HepG2 (cell line): Measurements from ENCODE around the gene MED13L. TPM values are rescaled to one million over a fixed set of nuclear protein-coding genes. Genes with fewer than 3 reads are reported as not detected.
"Not testable (repeated sequence)": the region's sequence is repeated elsewhere in the genome, so short reads cannot be mapped to it uniquely, and the experiment has no call there.

Source experiments
- ATAC-seq: fragments of 200-7000 bp; cut with Tn5 transposase; 3 replicates; pipeline ENCODE4 v1.9.1; 2020; ENCODE audit warnings: mild to moderate bottlenecking, moderate library complexity
- BruUV-seq: library from RNA; stranded (reverse); fragments of 400-500 nt; replicated peaks from 2 replicates; lab custom pipeline; 2021; lab: Mats Ljungman, UMichigan
- CTCF ChIA-PET: fragments of 300-600 bp; formaldehyde crosslinking; extraction: SDS; loops from one replicate; lab custom pipeline; 2021; ENCODE audit warnings: low total read pairs, inconsistent platforms, low intra/inter-chr PET ratio; lab: Yijun Ruan, JAX
- POLR2A ChIA-PET: fragments of 350-600 bp; sonication (Branson Sonifier 250); formaldehyde crosslinking; loops from one replicate; lab custom pipeline; 2020; ENCODE audit warnings: antibody characterized with exemption, inconsistent platforms; lab: Yijun Ruan, JAX
- DNase-seq: peaks from one replicate; pipeline ENCODE4 v3.0.0-alpha.2; 2015; ENCODE audit warnings: low spot score
- FAIRE-seq: peaks from 3 replicates; lab custom pipeline; 2011; peaks lifted over from hg19 to GRCh38; lab: Jason Lieb, UNC
- H2AFZ ChIP-seq: one replicate; pipeline ENCODE4 v1.6.1; 2011; ENCODE audit warnings: low read length, inconsistent platforms
- H3K27ac ChIP-seq: fragments of 300-600 bp; 3 replicates; pipeline ENCODE4 v1.8.0; 2011; ENCODE audit warnings: mixed run types, mild to moderate bottlenecking, mixed read lengths, low read length, inconsistent platforms; ENCODE audit not compliant: insufficient read depth; ENCODE audit errors: extremely low read length
- H3K27me3 ChIP-seq, 2 experiments: fragments of 200-600 bp in 1 of 2; 2 replicates in 1 of 2; 3 replicates in 1 of 2; pipeline versions ENCODE4 v1.6.0 to v1.8.0; 2011; ENCODE audit warnings: low read length in 2 of 2, mild to moderate bottlenecking in 2 of 2, moderate library complexity in 2 of 2, inconsistent platforms in 1 of 2; ENCODE audit not compliant: insufficient read depth in 2 of 2, control insufficient read depth in 1 of 2
- H3K36me3 ChIP-seq, 2 experiments: fragments of 200-600 bp in 1 of 2; replicated peaks in 1 of 2; 2 replicates in 1 of 2; 3 replicates in 1 of 2; pipeline versions ENCODE4 v1.5.1 to v1.8.0; 2011; ENCODE audit warnings: low read length in 2 of 2, inconsistent platforms in 1 of 2; ENCODE audit not compliant: insufficient read depth in 2 of 2, control insufficient read depth in 1 of 2
- H3K4me1 ChIP-seq: 2 replicates; pipeline ENCODE4 v1.5.1; 2012; ENCODE audit warnings: low read length, inconsistent platforms; ENCODE audit not compliant: insufficient read depth
- H3K4me2 ChIP-seq: 2 replicates; pipeline ENCODE4 v1.6.0; 2011; ENCODE audit warnings: low read depth, low read length, inconsistent platforms
- H3K4me3 ChIP-seq, 3 experiments: fragments of 200-600 bp in 1 of 3; sonication (generic), shearing (Covaris generic) in 1 of 3; replicated peaks in 1 of 3; 2 replicates each; pipeline ENCODE4 v1.5.1; 2011 to 2016; ENCODE audit warnings: low read length in 3 of 3, inconsistent platforms in 2 of 3, low read depth in 2 of 3, mild to moderate bottlenecking in 2 of 3, control low read depth in 1 of 3, mixed read lengths in 1 of 3; ENCODE audit not compliant: insufficient read depth in 1 of 3
- H3K79me2 ChIP-seq: one replicate; pipeline ENCODE4 v1.6.1; 2011; ENCODE audit warnings: low read length, inconsistent platforms; ENCODE audit not compliant: insufficient read depth
- H3K9ac ChIP-seq: 2 replicates; pipeline ENCODE4 v1.6.0; 2011; ENCODE audit warnings: mild to moderate bottlenecking, low read depth, low read length, inconsistent platforms; ENCODE audit not compliant: insufficient read depth
- H3K9me3 ChIP-seq: 2 replicates; pipeline ENCODE4 v1.5.1; 2012; ENCODE audit warnings: mild to moderate bottlenecking, low read length
- H4K20me1 ChIP-seq: 2 replicates; pipeline ENCODE4 v1.6.0; 2011; ENCODE audit warnings: inconsistent platforms, mild to moderate bottlenecking, low read length, moderate library complexity; ENCODE audit not compliant: insufficient read depth
- ELF3 ChIP-seq: IDR thresholded peaks from 2 replicates; pipeline ENCODE4 v1.6.1; 2016; ENCODE audit warnings: missing genetic modification reagents, missing compliant biosample characterization
- FOXA1 ChIP-seq, 2 experiments: fragments of 450-650 bp in 1 of 2; sonication (generic) in 1 of 2; formaldehyde crosslinking in 1 of 2; IDR thresholded peaks; 2 replicates each; pipeline versions ENCODE4 v1.4.0 to v1.6.1; 2016 to 2020; ENCODE audit warnings: missing genetic modification reagents in 1 of 2
- FOXA3 ChIP-seq: IDR thresholded peaks from 2 replicates; pipeline ENCODE4 v1.6.1; 2016; ENCODE audit warnings: missing genetic modification reagents, missing compliant biosample characterization
- MIXL1 ChIP-seq: IDR thresholded peaks from 2 replicates; pipeline ENCODE4 v1.6.1; 2016
- RAD21 ChIP-seq: fragments of 450-650 bp; formaldehyde crosslinking; IDR thresholded peaks from 2 replicates; pipeline ENCODE4 v1.5.0; 2020; ENCODE audit warnings: mild to moderate bottlenecking
- SMC3 ChIP-seq: IDR thresholded peaks from 2 replicates; pipeline ENCODE4 v1.6.1; 2011; ENCODE audit warnings: low read length, improper control_type of control experiment
- SOX13 ChIP-seq, 3 experiments: fragments of 450-650 bp in 1 of 3; sonication (generic) in 1 of 3; formaldehyde crosslinking in 1 of 3; IDR thresholded peaks in 2 of 3; conservative IDR thresholded peaks in 1 of 3; 2 replicates each; pipeline versions ENCODE4 v1.5.0 to v1.6.1; 2016 to 2020; ENCODE audit warnings: antibody characterized with exemption in 1 of 3, mild to moderate bottlenecking in 1 of 3, missing compliant biosample characterization in 1 of 3, missing genetic modification reagents in 1 of 3, moderate library complexity in 1 of 3
- STAG1 ChIP-seq: sonication (generic); formaldehyde crosslinking; IDR thresholded peaks from 2 replicates; pipeline ENCODE4 v1.4.0; 2020; ENCODE audit warnings: missing genetic modification reagents
- YY1 ChIP-seq: IDR thresholded peaks from 2 replicates; pipeline ENCODE4 v1.6.1; 2011; ENCODE audit warnings: low read length, low read depth, moderate library complexity, mild to moderate bottlenecking; ENCODE audit not compliant: insufficient read depth, insufficient replicate concordance
- ZBTB38 ChIP-seq: sonication (generic); formaldehyde crosslinking; IDR thresholded peaks from 2 replicates; pipeline ENCODE4 v1.5.1; 2020; ENCODE audit warnings: mild to moderate bottlenecking, missing genetic modification reagents
- ZNF782 ChIP-seq: sonication (generic); formaldehyde crosslinking; IDR thresholded peaks from 2 replicates; pipeline ENCODE4 v1.4.0; 2020; ENCODE audit warnings: missing genetic modification reagents, mild to moderate bottlenecking, borderline replicate concordance
- ZNF816 ChIP-seq: sonication (generic); formaldehyde crosslinking; IDR thresholded peaks from 2 replicates; pipeline ENCODE4 v1.8.0; 2022; ENCODE audit warnings: missing genetic modification reagents, mild to moderate bottlenecking, borderline replicate concordance
- ZSCAN9 ChIP-seq: IDR thresholded peaks from 2 replicates; pipeline ENCODE4 v1.6.1; 2016; ENCODE audit warnings: borderline replicate concordance
- WGBS: methylation state at CpG from one replicate; pipeline ENCODE4 v1.1.6; 2017; ENCODE audit warnings: low lambda C conversion rate; 5-methylcytosine and 5-hydroxymethylcytosine counted together
- in situ Hi-C: cut with HindIII; loops from 2 replicates; pipeline ENCODE4 v1.10.0; 2017; ENCODE audit warnings: low pct_unique_long_range_greater_than_20kb; ENCODE audit not compliant: extremely low pct_ligation_motif_present
- intact Hi-C: fragments of 100-400 bp; cut with micrococcal nuclease; formaldehyde crosslinking; loops from one replicate; pipeline ENCODE4 v1.10.0; 2022; ENCODE audit not compliant: unreplicated experiment
- polyA plus RNA-seq, 8 experiments: library from polyadenylated mRNA; depleted of rRNA in 3 of 8; stranded (reverse) in 7 of 8; unstranded in 1 of 8; fragments of >200 nt; fragmentation: Illumina TruSeq in 4 of 8; extraction: Trizol in 4 of 8; gene quantifications; 2 replicates each; pipeline versions ENCODE4 v1.2.1 to v1.2.3, GENCODE V29; 2011 to 2016; ENCODE audit warnings: low read depth in 4 of 8, missing spikeins in 1 of 8, mixed read lengths in 1 of 8; ENCODE audit not compliant: insufficient read depth in 1 of 8
- total RNA-seq, 5 experiments: library from RNA; depleted of rRNA; stranded (reverse); fragments of >200 nt; fragmentation: Illumina TruSeq; extraction: Trizol; gene quantifications; 2 replicates each; pipeline ENCODE4 v1.2.3, GENCODE V29; 2016; ENCODE audit warnings: low read depth in 1 of 5
- TF ChIP-seq, protein P1 (sequence below): sonication (generic); formaldehyde crosslinking; IDR thresholded peaks from 2 replicates; pipeline ENCODE4 v1.5.0; 2020; ENCODE audit warnings: mild to moderate bottlenecking, missing genetic modification reagents, moderate library complexity
- TF ChIP-seq, protein P2 (sequence below): sonication (generic); formaldehyde crosslinking; IDR thresholded peaks from 2 replicates; pipeline ENCODE4 v1.4.0; 2020; ENCODE audit warnings: mild to moderate bottlenecking, missing genetic modification reagents

Gene MED13L
- total and polyA plus RNA-seq, 2 of the 13 experiments (the other 11 are each of a cell fraction or from before 2014, with no cell fraction given): 24.8 to 38.9 TPM

DNA sequence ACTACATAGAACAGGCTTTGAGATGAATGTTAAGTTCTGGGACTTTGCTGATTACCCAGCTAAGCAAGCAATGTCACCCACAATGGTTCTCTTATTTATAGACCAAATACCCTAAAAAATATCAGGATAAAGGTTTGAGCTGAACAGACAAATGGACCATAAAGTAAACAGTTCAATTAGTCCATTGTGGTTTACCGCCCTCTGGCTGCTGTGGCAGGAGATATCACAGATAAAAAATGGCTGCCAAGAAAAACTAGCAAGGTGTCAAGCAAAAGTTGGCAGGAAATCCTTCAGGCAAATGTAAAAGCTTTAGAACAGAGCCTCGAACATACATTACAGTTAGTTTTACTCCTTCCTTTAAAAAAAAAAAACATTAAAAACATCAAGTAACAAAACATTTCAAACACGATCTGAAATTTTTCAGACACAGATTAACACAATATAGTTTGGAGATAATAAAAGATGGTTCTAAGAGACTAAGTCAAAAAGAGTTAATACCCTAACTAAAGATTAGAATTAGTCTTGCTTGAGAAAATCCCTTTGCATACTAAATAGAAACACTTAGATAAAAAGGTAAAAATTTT is 41.3 kb downstream of the MED13L start:
- WGBS: 35% methylated on average over 3 of the region's 3 CpGs
- CTCF ChIA-PET: interaction anchor here (1.6 to 2.5 kb wide), 3 partner anchors 169 to 238 kb away, joined by 6 to 17 read pairs (median 13); no protein-coding TSS in a partner anchor
- H3K4me2 ChIP-seq: no peak overlapping the region
- peak; percentile 43 for DNase-seq
- no peak overlapping the region for H2AFZ ChIP-seq
- peaks cover 3% of the 10 kb centered on the region; the same call in 1 of the 2 replicates for H4K20me1 ChIP-seq
- H3K9me3 ChIP-seq: no peaks in the 10 kb centered on the region
- H3K79me2 ChIP-seq: peaks cover 35% of the 10 kb centered on the region
- no peak overlapping the region for H3K9ac ChIP-seq
- TF ChIP-seq STAG1 (CRISPR knock-in tag): peak; percentile 85
- 0 out of 2 replicates have a peak, but pooled peaks have one; percentile 25 for TF ChIP-seq ZSCAN9 (CRISPR knock-in tag)
- TF ChIP-seq ZNF816 (CRISPR knock-in tag): no peak
- TF ChIP-seq MIXL1 (CRISPR knock-in tag): peak; percentile 76
- peak; percentile 73 for TF ChIP-seq SMC3
- TF ChIP-seq FOXA3 (CRISPR knock-in tag): peak; percentile 28; the same call in 1 of the 2 replicates
- TF ChIP-seq YY1: peak; percentile 80
- TF ChIP-seq, protein P1, sequence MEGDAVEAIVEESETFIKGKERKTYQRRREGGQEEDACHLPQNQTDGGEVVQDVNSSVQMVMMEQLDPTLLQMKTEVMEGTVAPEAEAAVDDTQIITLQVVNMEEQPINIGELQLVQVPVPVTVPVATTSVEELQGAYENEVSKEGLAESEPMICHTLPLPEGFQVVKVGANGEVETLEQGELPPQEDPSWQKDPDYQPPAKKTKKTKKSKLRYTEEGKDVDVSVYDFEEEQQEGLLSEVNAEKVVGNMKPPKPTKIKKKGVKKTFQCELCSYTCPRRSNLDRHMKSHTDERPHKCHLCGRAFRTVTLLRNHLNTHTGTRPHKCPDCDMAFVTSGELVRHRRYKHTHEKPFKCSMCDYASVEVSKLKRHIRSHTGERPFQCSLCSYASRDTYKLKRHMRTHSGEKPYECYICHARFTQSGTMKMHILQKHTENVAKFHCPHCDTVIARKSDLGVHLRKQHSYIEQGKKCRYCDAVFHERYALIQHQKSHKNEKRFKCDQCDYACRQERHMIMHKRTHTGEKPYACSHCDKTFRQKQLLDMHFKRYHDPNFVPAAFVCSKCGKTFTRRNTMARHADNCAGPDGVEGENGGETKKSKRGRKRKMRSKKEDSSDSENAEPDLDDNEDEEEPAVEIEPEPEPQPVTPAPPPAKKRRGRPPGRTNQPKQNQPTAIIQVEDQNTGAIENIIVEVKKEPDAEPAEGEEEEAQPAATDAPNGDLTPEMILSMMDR: peak; percentile 77
- peak; percentile 43; the same call in 1 of the 2 replicates for TF ChIP-seq RAD21 (CRISPR knock-in tag)
- no peak for TF ChIP-seq ZNF782
- no peak for TF ChIP-seq SOX13 (IDR thresholded peaks at IDR 0.05)
- 0 out of 4 replicates have a peak, but pooled peaks of 1 of the 2 experiments have one; percentile 13 for TF ChIP-seq SOX13 (CRISPR knock-in tag; conservative IDR thresholded peaks at IDR 0.05 in 1 of 2, IDR thresholded peaks at IDR 0.05 in 1 of 2)
- TF ChIP-seq FOXA1 (IDR thresholded peaks at IDR 0.05): no peak
- TF ChIP-seq FOXA1 (CRISPR knock-in tag; IDR thresholded peaks at IDR 0.05): peak; percentile 80
- TF ChIP-seq, protein P2, sequence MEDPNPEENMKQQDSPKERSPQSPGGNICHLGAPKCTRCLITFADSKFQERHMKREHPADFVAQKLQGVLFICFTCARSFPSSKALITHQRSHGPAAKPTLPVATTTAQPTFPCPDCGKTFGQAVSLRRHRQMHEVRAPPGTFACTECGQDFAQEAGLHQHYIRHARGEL (CRISPR knock-in tag): no peak
- TF ChIP-seq ZBTB38: no peak
- peak; percentile 16; the same call in 1 of the 2 replicates for TF ChIP-seq ELF3 (CRISPR knock-in tag)
- no peak overlapping the region for H3K27ac ChIP-seq
- no peaks in the 10 kb centered on the region; a peak in 1 of 5 replicates for H3K36me3 ChIP-seq
- peaks cover 8% of the 10 kb centered on the region for H3K4me1 ChIP-seq
- no peaks in the 10 kb centered on the region for H3K27me3 ChIP-seq
- ATAC-seq: peak; percentile 49; the same call in 1 of the 3 replicates
- intact Hi-C loops (loop anchor here (1.0 to 5.0 kb wide), 3 partner anchors 170 to 239 kb away; no protein-coding TSS in a partner anchor), in situ Hi-C loops (loop anchor here (10.0 kb wide), 2 partner anchors 171 to 241 kb away; no protein-coding TSS in a partner anchor)
- POLR2A ChIA-PET: no interaction called here
- FAIRE-seq: peak; percentile 51
- H3K4me3 ChIP-seq: no peak overlapping the region
- BruUV-seq: no TSS peak

DNA sequence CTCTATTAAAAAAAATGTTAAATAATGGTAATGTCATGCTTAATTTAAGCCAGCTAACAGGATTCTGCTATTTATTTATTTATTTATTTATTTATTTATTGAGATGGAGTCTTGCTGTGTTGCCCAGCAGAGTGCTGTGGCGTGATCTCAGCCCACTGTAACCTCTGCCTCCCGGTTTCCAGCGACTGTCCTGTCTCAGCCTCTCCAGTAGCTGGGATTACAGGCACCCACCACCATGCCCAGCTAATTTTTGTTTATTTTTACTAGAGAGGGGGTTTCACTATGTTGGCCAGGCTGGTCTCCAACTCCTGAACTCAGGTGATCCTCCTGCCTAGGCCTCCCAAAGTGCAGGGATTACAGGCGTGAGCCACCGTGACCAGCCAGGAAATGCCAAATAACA is 43.3 kb downstream of the MED13L start:
- H3K4me2 ChIP-seq, BruUV-seq, H4K20me1 ChIP-seq, CTCF ChIA-PET, H3K36me3 ChIP-seq, H3K27ac ChIP-seq, intact Hi-C loops, ATAC-seq, H3K4me1 ChIP-seq, DNase-seq, H3K4me3 ChIP-seq, H3K9ac ChIP-seq, FAIRE-seq, H3K27me3 ChIP-seq, POLR2A ChIA-PET, H2AFZ ChIP-seq, H3K9me3 ChIP-seq: not testable (repeated sequence)
- in situ Hi-C loops: loop anchor here (10.0 kb wide), 2 partner anchors 169 to 239 kb away; no protein-coding TSS in a partner anchor
- WGBS: 97% methylated on average over 5 of the region's 5 CpGs
- peaks cover 30% of the 10 kb centered on the region for H3K79me2 ChIP-seq
